NCI-H82 treated with DMSO at 0.1 percent for 48 hours (cell line): ENCODE measurements around the gene AEBP2.
"Not testable (repeated sequence)": the region's sequence is repeated elsewhere in the genome, so short reads cannot be mapped to it uniquely, and the experiment has no call there.

Experiments
- DNase-seq: peaks from one replicate; lab custom pipeline; 2025; ENCODE audit not compliant: unreplicated experiment; lab: John Stamatoyannopoulos, UW

The AEBP2 gene

GRCh38 chr12:19548834-19549233 lies 109.5 kb downstream of the AEBP2 start:
- no peak for DNase-seq

- DNase-seq, result no peak
Measured at GRCh38 chr12:19550626-19551025, 111.3 kb downstream of the AEBP2 start.

GRCh38 chr12:19552441-19553097 lies 113.3 kb downstream of the AEBP2 start:
- DNase-seq, result not testable (repeated sequence)

- no peak for DNase-seq
Measured at GRCh38 chr12:19553175-19553574, 113.9 kb downstream of the AEBP2 start.

- DNase-seq, result no peak
Measured at GRCh38 chr12:19561411-19561961, 122.2 kb downstream of the AEBP2 start.
